Measurements from ENCODE around the gene NPAS3.

DNA sequence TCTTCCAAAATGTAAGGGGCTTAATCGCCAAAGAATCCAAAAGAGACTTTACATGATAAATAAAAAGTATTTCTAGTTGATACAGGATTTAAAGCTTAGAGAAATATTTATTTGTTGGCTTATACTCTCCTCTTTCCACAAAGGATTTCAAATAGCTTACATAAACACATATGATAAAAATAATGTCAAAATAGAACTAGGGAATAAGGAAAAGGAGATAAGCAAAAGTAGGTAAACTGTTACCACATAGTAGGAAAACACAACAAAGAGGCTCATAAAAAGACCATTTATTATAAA lies 625.2 kb downstream of the NPAS3 start:
- TF ChIP-seq, protein P1, sequence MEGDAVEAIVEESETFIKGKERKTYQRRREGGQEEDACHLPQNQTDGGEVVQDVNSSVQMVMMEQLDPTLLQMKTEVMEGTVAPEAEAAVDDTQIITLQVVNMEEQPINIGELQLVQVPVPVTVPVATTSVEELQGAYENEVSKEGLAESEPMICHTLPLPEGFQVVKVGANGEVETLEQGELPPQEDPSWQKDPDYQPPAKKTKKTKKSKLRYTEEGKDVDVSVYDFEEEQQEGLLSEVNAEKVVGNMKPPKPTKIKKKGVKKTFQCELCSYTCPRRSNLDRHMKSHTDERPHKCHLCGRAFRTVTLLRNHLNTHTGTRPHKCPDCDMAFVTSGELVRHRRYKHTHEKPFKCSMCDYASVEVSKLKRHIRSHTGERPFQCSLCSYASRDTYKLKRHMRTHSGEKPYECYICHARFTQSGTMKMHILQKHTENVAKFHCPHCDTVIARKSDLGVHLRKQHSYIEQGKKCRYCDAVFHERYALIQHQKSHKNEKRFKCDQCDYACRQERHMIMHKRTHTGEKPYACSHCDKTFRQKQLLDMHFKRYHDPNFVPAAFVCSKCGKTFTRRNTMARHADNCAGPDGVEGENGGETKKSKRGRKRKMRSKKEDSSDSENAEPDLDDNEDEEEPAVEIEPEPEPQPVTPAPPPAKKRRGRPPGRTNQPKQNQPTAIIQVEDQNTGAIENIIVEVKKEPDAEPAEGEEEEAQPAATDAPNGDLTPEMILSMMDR (IDR thresholded peaks at IDR 0.05 in 2 of 3, conservative IDR thresholded peaks at IDR 0.05 in 1 of 3; ENCODE audit: borderline replicate concordance in 1 of 3, insufficient read depth in 1 of 3, low read depth in 2 of 3, low read length in 2 of 3): no peak
- TF ChIP-seq TCF7L2 (IDR thresholded peaks at IDR 0.05; ENCODE audit: borderline replicate concordance, extremely low read depth, insufficient read depth, insufficient read length) (no peak), POLR2A (IDR thresholded peaks at IDR 0.05; ENCODE audit: borderline replicate concordance, extremely low read depth, insufficient read depth, insufficient read length) (no peak), POLR2AphosphoS5 (IDR thresholded peaks at IDR 0.05; ENCODE audit: low read depth, low read length) (no peak)
- TF ChIP-seq, protein P2, sequence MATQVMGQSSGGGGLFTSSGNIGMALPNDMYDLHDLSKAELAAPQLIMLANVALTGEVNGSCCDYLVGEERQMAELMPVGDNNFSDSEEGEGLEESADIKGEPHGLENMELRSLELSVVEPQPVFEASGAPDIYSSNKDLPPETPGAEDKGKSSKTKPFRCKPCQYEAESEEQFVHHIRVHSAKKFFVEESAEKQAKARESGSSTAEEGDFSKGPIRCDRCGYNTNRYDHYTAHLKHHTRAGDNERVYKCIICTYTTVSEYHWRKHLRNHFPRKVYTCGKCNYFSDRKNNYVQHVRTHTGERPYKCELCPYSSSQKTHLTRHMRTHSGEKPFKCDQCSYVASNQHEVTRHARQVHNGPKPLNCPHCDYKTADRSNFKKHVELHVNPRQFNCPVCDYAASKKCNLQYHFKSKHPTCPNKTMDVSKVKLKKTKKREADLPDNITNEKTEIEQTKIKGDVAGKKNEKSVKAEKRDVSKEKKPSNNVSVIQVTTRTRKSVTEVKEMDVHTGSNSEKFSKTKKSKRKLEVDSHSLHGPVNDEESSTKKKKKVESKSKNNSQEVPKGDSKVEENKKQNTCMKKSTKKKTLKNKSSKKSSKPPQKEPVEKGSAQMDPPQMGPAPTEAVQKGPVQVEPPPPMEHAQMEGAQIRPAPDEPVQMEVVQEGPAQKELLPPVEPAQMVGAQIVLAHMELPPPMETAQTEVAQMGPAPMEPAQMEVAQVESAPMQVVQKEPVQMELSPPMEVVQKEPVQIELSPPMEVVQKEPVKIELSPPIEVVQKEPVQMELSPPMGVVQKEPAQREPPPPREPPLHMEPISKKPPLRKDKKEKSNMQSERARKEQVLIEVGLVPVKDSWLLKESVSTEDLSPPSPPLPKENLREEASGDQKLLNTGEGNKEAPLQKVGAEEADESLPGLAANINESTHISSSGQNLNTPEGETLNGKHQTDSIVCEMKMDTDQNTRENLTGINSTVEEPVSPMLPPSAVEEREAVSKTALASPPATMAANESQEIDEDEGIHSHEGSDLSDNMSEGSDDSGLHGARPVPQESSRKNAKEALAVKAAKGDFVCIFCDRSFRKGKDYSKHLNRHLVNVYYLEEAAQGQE (IDR thresholded peaks at IDR 0.05; ENCODE audit: low read depth): no peak
